Effector CD4-positive, alpha-beta T cell (primary cell): ENCODE data around the gene IQGAP3.
A peak's percentile ranks its signal among the peaks of the same experiment; 100 is the strongest.

Experiments used
- DNase-seq: peaks from one replicate; pipeline ENCODE4 v3.0.0-alpha.2; 2020

Gene IQGAP3

DNA sequence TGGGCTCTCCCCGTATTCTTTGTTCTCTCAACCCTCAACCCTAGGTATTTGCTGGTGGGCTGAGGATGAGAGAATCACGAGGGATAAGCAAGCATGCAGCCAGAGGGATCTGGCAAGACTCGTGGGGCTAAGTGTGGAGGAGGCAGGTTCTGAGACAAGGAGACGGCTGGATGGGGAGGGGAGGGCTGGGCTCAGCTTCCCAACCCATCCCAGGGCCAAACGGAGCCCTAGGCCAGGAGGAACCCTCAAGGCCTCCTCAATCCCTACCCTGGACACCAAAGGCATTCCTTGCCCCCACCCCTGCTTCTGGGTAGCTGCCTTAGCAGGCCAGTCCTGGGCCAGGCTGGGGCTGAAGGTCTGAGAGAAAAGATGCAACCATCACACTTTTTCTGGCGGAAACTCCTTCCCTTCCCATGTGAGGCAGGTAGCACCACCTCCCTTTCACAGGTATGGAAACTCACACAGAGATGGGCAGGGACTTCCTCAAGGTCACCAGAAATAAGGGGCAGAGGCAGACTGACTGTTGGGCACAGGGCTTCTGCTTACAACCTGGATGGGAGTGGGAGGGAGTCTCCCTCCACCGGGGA lies 78.0 kb downstream of the IQGAP3 start:
- no peak for DNase-seq

DNA sequence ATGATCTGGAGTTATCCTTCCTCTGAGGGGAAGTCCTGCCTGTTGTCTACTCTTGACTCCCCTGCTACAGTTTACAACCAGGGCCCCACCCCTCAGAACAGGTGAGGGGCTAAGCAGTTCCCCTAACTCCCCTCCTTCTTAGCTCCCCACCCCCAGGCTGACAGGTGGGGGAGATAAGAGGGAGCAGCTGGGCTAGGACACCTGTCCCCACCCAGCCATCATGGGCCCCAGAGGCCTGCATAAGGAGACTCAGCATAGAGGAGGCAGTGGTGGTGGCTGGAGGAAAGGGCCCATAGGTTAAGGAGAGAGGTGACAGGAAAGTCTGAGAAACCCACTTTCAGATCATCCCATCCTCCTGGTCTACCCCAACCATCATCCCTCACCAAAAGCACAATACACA lies 78.6 kb downstream of the IQGAP3 start:
- no peak for DNase-seq

DNA sequence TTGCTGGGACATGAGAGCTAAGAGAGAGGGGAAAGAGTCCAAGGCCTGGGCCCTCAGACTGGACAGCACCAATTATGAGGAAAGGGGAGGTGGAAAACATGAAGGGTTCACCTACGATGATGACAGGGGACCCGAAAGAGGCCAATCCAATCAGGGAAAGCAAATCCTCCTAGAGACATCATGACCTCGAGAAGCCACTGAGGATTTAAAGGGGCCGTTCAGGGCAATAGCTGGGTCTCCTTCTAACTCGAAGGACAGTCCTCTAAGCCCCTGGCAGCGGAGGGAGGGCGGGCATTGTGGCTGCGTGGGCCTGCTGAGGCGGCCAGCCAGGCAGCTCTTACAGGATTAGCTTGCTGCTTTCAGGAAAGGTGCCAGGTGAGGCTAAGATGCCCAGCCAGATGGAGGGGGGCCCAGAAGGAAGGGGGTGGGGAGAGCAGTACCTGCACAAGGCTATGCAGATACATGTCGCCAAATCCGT lies 79.2 kb downstream of the IQGAP3 start:
- DNase-seq = no peak

DNA sequence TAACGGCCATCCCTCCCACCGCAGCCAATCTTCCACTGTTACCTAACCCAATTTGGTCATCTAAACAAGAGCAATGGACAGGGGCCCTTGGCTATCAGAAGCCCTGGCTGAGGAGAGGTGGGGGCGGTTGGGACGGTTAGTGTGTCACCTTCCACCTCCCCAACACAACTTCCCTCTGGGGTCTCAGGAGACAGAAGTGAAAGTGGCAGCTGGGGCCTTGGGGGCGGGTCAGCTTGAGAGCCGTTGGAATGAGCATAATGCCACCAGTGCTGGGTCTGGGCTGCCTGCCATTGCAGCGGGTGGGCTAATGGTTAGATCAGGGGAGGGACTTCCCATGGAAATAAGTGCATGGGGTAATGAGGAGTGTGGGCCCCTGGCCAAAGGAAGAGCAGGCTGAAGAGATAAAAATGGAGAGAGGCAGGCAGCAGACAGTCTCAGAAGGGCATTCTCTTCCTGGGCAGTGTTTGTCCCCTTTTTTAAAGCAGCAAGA lies 79.7 kb downstream of the IQGAP3 start:
- DNase-seq = no peak

DNA sequence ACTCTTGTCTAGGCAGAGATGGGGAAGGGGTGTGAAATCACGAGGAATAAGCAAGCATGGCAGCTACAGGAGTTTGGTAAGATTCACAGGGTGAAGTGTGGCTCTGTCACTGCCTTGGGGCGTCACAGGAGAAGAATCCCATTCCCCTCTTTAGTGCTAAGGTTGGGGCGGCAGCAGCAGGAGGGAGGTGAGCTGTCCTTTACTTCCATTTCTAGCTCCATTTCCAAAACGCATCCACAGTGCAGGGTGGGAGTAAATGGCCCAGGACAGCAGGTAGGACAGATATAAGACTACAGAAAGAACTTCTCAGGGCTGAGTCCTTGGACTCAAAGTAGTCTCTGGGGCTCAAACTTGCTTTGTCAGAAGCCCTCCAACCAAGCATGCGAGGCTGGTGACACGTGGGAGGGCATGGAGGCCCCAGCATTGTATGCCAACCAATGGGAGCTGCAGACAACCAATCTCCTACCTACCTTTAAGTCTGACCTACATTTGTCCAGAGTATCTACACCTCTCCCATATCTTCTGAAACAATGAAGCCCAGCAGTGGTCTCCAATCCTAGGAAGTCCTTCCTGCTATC lies 80.3 kb downstream of the IQGAP3 start:
- DNase-seq = no peak

DNA sequence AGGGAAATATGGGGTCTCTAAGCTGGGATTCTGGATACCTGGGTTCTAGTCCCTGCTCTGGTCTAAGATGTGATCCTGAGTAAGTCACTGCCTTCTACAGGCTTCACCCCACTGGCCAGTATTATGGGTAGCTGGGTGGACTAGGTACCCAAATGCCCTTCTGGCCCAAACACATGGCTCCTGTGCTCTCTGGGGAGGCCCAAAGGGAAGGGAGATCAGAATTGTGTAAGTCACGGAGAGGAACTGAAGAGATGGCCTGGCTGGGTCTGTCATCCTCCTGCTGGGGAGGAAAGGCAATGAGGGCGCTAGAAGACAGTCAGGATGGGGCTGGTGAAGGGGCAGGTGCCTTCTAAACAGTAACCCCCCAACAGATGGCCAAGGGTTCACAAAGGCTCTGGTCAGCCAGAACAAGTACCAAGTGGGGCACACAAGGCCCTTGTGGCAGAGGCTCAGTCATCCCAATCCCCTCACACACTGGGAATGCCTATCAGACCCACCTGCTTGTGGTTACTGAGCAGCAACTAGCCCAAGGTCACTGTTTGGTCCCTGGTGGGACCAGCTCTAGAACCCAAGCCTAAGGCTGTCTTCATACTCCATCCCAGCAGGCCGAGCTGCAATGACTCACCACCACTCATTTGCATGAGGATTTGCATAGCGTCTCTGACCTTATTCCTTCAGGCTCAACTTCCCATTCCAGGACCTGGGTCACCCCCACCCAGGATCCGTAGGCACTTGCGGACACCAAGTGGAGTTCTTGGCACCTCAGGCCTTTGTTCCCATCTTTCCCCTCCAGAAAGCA lies 81.0 kb downstream of the IQGAP3 start:
- no peak for DNase-seq

DNA sequence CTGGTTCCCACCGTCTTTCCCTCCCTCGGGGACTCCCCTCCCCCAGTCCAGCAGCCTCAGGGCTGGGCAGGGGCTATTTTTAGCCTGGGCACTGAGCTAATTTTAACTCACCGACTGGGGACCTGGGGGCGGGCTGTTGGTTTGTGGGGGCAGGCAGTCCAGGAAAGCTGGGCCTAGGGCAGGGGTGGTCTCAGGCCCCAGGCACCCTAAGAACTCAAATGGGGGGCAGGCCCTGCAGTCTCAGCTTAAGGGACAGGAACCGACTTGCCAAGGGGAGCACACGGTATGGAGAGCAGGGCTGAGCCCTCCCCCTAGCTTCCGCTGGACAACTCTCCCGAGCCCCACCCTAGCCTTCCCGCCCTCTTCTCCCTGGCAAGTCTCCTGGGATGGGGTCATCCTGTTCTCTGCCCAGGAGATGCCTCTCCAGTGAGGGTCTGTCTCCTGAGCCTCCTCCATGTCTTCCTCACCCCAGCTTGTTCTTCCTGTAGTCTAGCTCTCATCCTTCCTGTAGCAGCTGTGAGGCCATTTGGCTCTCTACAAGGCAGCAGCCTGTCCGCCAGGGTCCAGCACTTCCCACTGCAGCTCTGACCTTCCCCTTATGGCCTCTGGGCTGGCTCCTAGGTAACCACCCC lies 81.8 kb downstream of the IQGAP3 start:
- no peak for DNase-seq

DNA sequence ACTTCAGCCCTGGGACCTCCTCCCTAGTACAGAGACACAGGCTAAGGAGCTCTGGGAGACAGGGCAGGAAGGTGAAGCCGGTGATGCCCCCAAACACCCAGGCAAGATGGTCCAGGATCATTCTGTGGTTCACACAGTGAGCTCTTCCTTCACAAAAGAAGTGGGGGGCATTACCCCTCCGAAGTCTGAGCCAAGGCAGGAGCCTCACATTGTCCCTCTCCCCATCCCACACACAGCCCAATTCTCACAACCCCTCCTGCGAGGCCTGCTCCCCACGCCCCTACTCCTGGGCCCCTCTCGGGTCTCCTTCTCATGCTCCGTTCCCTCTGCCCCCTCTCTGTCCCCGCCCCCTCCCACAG lies 82.5 kb downstream of the IQGAP3 start:
- DNase-seq = no peak

DNA sequence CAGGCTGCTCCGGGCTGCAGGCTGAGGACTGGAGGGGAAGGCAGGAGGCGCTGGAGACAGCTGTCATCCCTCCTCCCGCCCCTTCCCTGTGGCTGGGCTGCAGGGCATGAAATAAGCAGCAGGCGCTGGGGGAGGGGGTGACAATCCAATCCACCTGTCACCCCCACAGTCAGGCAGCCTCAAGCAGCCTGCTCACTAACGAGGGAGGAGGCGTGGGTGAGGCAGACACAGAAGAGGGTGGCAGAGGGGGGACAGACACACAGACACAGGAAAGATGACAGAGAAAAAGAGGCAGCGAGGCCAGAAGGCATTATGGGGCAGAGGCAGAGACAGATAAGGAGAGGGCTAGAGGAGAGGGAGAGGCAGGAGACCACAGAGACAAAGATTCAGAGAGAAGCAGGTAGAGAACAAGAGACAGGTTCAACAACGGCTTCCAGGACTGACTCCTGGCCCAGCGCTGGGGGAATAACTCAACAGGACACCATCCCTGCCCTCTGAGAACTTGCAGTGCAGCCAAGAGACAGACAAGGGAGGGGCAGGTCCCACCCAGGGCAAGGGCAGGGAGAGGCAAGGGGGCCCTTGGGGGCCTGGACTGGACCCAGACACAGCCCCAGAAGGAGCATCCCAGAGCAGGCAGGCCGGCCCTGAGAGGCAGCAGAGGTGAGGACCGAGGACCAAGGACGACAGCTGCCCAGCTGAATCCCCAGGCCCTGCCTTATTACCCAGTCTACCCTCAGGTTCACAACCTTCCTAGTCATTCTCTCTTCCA lies 83.0 kb downstream of the IQGAP3 start:
- DNase-seq = peak; percentile 27

DNA sequence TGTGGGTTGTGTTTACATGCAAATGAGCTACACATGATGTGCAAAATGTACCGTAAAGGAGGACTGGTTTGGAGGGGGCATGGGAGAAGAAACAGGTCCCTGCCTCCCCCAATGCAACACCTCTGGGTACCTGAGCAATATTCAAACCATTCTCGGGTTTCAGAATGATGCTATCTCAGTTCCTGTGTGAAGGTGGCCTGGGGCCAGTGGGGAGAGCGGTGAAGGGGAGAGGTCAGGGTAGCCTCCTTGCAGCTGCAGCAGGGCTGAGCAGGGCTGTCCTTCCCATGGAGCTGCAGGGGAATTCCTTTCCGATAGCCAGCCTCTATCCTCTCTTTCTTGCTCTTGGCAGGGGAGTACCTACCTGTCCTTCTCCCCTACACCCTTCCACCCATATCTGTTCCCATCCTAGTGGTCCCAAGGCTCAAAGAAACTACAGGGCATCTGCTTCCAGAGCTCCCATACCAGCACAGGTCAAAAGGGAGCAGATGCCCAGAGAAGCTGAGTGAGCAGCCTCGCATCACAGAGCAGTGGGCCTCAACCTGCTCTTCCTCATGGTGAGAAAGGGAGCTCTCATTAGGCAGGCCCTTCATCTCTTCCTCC lies 83.7 kb downstream of the IQGAP3 start:
- no peak for DNase-seq

DNA sequence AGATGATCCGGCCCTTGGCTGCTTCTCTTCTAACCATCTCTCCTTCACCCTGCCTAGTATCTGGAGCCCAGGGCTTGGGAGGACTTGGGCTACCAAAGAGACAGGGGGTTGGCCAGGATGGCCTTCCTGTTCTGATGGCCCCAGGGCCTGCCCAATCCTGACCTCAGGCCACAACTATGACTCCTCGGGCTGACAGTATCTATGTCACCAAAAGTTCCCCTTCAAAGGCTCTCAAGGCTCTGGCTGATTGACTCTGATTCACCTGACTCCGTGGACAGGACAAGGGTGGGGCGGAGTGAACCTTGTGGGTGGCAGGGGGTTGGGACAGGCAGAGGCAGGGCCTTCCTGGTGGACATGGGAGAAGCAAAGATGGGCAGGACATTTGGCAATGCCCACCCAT lies 84.5 kb downstream of the IQGAP3 start:
- DNase-seq = no peak

DNA sequence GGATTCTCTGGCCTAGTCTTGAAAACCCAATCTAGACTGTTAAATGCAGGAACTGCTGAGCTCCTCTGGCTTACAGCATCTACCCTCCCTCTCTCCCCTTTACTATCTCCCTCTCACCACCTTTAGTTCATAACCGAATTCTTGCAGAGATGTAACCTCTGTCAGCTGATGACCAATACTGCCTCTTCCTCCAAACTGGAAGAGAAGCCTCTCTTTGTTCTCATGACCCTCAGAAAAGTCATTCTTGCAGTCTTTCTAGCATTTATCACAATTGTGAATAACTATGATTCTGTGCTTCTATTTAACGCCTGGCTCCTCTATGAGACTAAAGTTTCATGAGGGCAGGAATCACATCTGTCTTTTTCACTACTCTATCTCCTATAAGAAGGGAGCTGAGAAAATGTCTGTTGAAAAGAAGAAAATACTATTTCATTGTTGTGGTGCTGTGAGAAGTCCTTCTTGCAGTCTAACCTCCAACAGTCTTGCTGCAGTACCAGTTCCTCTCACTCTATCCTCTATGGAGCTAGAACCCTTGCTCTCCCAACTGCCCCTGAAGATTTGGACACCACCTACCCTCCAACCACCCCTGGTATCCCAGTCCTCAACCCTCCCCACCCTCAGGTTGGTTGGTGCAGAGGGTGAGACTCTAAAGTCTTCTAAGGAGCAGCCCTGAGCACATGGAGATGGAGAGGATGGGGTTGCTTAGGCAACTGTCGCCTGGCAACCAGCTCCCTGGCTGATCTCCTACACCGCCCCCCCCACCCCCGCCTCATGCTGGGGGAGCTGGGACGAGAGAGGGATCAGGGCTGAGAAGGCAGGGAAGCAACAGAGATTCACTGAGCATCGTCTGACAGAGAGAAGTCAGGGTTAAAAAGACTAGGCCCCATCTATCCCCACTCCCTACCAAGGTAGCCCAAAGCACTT lies 85.7 kb downstream of the IQGAP3 start:
- DNase-seq = no peak

DNA sequence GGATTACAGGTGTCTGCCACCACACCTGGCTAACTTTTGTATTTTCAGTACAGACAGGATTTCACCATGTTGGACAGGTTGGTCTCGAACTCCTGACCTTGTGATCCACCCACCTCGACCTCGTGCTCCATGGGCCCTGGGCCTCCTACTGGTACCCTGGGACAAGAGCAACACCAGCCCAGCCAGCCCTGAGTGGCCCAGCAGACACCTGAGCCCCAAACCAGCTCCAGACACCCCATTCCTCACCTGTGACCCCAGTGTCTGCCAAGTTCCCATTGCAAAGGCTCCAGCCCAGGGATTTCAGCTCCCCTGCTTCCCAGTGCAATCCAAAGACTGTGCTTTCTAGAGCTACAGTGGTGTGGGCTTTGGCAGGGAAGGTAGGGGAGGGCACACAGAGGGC lies 86.4 kb downstream of the IQGAP3 start:
- no peak for DNase-seq

DNA sequence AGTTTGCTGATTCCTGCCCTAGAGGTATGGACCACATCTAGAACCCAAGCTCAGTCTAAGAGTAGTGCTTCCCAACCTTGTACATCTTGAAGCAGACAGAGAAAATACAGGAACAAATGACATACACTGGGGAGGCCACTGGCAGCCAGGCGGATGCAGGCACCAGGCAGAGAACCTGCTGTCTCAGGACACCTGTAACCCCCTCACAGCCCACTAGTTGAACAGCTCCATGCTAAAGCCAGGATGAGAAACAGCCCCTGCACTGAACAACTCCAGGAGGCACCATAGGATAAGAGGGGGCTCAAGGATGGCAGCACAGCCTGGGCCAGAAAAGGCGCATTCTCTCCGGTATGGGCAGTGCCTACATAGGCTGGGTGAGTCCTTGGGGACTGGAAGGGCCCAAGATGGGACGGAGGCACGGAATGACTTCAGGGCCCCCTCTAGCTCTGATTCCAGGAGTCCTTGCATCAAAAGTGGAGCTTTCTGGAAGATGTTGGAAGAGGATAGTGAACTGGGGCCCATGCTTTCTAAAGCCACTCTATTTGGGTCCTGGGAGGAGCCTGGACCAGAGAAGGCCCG lies 87.8 kb downstream of the IQGAP3 start:
- DNase-seq = no peak

DNA sequence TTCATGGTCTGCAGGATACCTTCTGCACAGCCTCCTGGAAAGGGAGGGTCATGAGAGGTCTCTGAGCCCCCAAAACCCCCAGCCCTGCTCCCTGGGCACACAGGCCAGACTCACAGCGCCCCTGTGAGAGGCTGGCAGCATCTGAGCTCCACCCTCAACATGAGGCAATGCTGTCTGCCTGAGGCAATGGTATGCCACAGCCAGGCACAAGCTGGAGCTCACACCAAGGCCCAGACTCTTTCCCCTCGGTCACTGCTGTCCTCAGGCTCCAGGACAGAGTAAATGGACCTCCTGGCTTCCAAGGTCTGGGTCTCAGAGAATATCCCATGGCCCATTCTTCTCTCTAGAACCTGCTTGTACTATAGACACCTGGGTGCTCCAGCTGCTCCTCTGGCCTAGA lies 89.0 kb downstream of the IQGAP3 start:
- DNase-seq = no peak

DNA sequence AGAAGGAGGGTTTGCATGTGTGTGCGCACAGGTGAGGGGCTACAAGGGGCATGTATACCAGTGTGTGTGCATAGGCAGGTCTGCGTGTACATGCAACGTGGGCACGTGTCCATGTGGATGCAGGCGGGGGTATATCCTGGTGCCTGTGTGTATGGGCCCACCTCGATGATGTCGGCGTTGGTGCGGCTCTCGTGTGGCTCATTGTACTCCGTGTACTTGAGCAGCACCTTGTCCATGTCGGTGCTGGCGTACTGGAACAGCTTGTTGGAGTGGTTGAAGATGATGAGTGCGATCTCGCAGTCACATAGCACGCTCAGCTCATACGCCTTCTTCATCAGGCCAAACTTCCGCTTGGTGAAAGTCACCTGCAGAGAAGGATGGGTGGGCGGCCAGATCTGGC lies 90.1 kb downstream of the IQGAP3 start:
- no peak for DNase-seq

DNA sequence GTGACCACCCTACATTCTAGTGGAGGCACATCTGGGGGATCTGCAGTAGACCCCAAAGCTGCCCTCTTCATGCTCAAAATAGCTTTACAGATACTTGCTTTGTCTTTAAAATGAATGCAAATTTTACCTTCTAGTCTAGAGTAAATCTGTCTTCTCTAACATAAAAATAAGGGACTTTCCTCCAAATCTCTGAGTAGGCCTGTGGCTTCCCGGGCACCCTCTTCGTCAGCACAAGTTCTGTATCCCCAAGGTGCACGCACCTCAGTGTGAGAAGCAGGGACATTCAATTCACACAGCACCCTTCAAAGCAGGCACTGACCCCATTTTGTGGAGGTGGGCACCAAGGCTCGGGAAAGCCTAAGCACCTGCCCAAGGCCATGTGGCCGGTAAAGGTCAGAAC lies 90.8 kb downstream of the IQGAP3 start:
- DNase-seq = no peak

DNA sequence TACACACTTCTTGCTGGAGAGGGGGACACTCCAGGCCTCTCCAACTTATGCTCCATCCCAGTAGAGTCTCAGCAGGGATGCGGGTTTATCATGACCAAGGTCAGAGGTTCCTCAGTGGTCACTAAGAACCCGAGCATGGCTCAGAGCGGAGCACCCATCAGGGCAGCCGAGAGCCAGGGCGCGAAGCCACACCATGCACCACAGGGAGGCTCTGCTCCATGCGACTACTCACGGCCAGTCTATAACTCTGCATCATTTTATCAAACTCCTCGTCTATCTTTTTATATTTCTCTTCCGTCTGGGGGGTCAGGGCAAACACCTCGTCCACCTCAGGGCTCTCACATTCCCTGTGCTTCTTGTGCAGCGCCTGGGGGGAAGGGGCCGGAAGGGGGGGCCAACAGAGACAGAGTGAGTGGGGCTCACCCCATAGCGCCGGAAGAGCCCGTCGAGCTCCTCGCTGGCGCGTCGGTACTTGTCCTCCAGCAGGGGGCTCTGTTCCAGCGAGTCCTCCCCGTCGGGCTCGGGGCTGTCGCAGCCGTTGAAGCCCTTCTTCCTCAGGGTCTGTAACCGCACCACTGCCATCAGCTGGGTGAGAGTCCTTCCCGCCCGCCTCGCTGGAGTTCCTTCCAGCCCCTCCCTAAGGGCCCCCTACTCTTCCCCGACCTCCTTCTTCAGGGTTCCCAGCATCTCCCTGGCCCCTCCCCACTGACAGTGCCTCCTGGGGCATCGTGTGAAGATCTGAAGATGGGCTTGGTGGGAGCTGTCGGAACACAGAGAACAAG lies 91.8 kb downstream of the IQGAP3 start:
- peak; percentile 84 for DNase-seq

DNA sequence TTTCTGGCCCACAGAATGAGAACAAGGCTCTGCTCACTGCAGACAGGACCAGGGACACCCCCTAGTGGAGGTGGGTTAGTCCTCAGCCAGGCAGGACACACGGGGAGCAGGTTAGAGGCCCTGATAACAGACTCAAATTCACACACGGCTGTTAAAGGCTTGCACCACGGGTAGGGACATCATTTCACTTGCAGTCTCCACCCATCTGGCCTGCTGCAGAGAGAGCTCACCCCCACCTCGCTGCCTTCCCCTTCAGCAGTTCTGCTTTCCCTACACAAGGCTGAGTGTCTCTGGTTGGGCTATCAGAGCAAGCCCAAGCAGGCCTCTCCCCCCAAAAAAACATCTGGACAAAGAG lies 92.4 kb downstream of the IQGAP3 start:
- DNase-seq = no peak
